HG03469 (cell line): Measurements from ENCODE around the gene OR6P1.

Experiments used
- ATAC-seq: cut with Tn5 transposase; IDR thresholded peaks from one replicate; pipeline ENCODE4 v1.9.1; 2021; ENCODE audit warnings: mild to moderate bottlenecking, moderate library complexity, moderate number of reproducible peaks; ENCODE audit not compliant: unreplicated experiment

Gene OR6P1

GRCh38 chr1:158570480-158570879 lies at the start of gene OR6P1:
OR6P1 (minus strand) TSS chr1:158570580; CDS start chr1:158563604, 6,976 bp downstream.
- no peak for ATAC-seq

- no peak for ATAC-seq
Measured at GRCh38 chr1:158613764-158614163, 43.4 kb upstream of the OR6P1 start.

- ATAC-seq = no peak
Measured at GRCh38 chr1:158611916-158612315, 41.5 kb upstream of the OR6P1 start.

- ATAC-seq = no peak
Measured at GRCh38 chr1:158607296-158607695, 36.9 kb upstream of the OR6P1 start.

DNA sequence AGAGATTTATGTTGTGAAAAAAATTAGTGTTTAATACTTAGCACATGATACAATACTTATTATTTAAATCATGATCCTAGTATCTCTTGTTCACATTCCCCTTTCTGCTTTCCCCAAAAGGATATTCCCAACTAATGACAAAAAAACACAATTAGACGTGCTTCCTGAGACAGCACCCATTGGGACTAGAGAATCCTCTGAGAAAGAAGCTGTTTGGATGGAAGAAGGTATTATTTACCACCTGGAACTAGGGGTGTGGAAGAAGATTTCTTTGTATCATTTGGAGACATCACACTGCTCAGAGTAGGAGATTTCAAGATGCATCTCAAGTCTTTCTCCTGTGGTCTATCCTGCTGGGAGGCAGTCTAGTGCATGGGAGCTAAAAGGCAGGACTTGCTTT lies 34.6 kb upstream of the OR6P1 start, which contains the start of gene OR10Z1:
Gene OR10Z1 (plus strand): TSS at position 301 of the 400 bp plus-strand sequence. CDS start 1,171 bp downstream, outside the sequence.
- ATAC-seq = no peak

DNA sequence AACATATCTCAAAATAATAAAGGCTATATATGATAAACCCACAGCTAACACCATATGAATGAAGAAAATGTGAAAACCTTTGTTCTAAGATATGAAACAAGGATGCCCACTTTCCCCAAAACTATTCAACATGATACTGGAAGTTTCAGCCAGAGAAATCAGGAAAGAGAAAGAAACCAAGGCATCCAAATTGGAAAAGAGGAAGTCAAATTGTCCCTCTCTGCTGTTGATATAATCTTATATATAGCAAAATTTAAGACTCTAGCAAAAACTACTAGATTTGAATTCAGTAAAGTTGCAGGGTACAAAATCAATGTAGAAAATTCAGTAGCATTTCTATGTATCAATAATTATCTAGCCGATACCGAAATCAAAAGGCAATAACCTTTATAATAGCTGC lies 30.4 kb upstream of the OR6P1 start:
- ATAC-seq = no peak

GRCh38 chr1:158586942-158587341 lies 16.6 kb upstream of the OR6P1 start:
- no peak for ATAC-seq

DNA sequence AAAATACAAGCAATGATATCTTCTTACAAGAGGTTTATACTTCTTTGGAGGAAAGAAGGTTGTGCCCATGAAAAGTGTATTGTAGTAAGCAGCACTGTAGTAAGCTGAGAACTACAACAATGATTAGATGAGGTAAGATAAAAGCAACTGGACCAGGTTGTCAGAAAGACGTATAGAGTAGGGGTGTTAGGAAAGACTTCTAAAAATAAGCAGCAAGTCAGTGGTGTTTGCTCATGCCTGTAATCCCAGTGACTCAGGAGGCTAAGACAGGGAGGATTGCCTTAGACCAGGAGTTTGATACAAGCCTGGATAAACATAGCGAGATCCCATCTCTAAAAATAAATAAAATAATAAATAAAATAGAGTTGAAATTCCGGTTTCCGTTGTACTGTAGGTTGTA lies 13.6 kb upstream of the OR6P1 start:
- ATAC-seq = no peak

DNA sequence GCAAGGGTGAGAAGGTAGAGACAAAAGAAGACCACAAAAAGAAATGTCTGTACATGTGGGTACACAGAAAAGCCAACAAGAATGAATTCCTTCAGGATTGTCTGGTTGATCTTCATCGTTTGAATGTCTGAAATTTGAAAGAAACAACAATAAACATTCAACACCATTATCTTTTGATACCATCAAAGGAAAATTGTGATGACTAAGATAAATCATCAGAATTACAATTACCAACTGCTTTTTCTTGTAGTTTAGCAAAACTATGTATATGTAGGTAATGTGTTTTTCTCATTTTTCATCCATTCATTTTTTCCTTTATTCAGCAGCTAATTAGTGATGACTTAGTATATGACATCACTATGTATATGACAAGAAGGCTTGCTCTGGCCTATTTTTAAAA lies 9.4 kb upstream of the OR6P1 start, which contains the start of gene OR10X1:
Gene OR10X1 (minus strand): TSS at position 167 of the 400 bp plus-strand sequence. CDS start 0 bp downstream, at position 167.
- no peak for ATAC-seq

- ATAC-seq = no peak
Measured at GRCh38 chr1:158577561-158577960, 7.2 kb upstream of the OR6P1 start.

- ATAC-seq = no peak
Measured at GRCh38 chr1:158572226-158572625, 1.8 kb upstream of the OR6P1 start.

DNA sequence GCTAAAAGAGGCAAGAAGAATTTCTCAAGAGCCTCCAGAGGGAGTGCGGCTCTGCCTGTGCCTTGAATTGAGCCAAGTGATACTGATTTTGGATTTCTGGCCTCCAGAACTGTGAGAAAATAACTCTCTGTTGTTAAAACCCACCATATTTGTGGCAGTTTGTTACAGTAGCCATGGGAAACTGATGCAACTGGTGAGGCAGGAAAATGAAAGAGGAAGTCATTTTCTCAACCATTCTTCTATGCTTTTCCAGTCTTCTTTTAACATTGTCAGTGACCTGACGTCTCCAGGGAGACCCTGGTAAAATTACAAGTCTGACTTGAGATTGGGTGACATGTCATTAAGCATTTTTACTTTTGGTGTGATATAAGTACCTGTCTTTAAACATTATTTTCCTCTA lies 5.8 kb downstream of the OR6P1 start:
- ATAC-seq = no peak

DNA sequence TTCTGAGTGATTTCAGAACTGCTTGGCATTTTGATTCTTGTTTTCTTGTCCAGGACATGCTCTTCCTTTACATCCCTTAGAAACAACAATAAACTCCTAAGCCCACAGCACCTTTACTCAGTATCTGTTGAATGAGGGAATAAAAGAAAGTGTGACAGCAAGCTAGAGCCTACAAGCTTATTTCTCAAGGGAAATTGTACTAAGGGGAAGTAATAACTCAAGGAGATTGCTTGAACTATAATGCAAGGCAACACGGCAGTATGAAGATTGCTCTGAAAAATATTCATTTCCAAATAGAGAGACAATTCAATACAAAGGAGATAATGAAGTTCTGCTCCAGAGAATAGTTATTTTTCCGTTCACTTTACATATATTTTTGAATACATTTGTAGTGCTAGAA lies 6.5 kb downstream of the OR6P1 start:
- ATAC-seq = no peak

DNA sequence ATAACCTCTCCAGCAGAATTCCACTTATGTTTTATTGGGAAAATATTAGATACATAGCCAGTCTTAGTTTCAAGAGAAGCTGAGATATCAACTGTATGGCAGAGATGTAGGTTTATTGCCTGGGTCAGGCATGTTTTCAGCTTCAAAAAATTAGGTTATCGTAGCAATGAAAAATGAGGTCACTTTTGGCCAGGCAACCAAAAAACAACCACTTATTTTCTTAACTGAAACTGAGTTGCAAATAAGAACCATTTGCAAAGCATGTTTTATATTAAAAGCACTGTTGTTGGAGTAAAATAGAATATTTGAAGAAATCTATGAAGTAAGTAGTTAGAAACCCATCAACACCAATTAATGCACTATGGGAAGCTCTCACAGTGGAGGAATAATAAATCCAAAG lies 10.7 kb downstream of the OR6P1 start:
- ATAC-seq = no peak

DNA sequence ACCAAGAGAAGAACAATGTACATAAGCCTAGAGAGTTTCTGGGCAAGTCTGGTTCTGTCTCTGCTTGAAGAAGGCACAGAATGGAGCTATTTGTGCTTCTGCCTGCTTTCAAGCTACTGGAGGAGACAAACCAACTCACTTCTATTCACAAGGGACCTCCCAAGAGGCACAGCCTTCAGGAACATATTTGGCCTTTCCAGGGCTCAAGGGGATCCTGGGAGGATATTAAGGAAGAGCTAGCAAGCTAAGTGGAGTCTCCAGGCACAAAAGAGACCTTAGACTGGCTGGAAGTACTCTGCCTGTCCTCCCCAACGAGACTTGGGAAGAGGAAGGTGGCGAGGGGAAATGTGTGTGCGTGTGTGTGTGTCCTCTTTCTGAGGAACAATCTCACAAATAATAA lies 16.0 kb downstream of the OR6P1 start, which contains the start of gene OR6Y1:
Gene OR6Y1 (minus strand): TSS at position 54 of the 400 bp plus-strand sequence. CDS start 6,300 bp downstream, outside the sequence.
- ATAC-seq = no peak

- no peak for ATAC-seq
Measured at GRCh38 chr1:158552296-158552695, 18.1 kb downstream of the OR6P1 start.

DNA sequence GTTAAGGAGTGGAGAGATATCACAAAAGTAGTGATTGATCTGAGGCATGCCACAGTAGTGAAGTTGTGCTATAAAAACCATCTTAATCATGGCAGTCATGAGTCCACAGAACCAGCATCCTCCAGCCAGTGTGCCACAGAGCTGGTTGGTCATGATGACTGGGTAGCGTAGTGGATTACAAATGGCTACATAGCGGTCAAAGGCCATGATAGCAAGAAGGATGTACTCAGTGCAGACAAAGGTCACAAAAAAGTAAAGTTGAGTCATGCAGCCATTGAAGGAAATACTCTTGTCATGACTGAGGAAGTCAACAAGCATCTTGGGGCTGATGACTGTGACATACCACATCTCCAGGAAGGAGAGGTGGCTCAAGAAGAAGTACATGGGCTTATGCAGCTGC lies 22.8 kb downstream of the OR6P1 start:
- ATAC-seq = no peak

DNA sequence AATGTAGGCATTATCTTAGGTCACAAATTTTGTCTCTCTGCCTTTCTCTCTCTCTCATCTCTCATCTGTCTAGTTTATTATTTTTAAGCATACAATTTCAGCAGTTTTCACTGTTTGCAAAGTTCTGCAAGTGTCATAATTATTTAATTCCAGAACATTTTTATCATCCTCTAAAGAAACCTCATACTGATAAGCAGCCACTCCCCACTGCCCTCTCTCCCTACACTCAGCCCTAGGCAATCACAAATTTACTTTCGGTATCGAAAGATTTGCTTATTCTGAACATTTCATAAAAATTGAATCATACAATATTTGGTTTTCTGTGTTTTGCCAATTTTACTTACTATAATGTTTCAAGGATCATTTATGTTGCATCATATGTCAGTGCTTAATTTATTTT lies 32.8 kb downstream of the OR6P1 start:
- no peak for ATAC-seq

DNA sequence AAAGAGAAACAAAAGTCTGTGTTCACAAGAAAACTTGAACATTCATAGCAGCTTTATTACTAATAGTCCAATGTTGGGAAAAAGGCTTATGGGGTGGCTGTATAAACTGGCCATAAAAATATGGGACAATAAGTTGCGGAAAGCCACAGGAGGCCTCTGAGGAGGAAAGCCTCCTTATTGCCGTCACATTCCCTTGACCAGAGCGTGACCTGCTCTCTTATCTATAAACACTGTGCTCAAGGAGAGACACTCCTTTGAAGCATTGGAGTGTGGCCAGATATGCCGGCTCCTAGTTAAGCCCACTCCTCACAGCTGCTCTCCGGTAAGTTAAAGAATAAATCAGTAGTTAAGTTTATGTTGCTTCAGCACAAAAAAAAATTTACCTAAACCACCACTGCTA lies 35.9 kb downstream of the OR6P1 start:
- no peak for ATAC-seq

DNA sequence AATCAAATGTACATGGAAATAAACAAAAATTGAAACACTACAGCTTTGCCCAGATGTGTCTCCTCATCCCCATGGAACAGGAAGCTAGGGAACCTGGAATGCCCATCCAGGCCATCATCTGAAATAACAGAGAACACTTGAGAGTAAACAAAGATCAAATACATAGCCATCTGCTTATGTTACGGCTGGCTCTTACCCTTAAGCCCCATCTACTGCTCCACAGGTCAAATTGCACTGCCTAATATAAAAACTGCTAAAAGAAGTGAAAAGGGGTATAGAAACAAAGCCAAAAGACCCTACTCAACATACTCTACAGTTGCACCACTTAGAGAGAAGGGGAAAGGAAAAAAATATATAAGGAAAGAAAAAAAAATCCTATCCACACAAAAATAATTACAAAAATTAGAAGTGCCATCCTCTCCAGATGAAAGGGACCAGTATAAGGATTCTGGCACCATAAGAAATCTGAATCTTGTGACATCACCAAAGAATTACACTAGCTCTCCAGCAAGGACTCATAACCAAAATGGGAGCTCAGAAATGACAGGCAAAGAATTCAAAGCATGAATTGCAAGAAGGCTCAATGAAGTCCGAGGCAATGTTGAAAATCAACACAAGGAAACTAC lies 43.1 kb downstream of the OR6P1 start:
- ATAC-seq = no peak

DNA sequence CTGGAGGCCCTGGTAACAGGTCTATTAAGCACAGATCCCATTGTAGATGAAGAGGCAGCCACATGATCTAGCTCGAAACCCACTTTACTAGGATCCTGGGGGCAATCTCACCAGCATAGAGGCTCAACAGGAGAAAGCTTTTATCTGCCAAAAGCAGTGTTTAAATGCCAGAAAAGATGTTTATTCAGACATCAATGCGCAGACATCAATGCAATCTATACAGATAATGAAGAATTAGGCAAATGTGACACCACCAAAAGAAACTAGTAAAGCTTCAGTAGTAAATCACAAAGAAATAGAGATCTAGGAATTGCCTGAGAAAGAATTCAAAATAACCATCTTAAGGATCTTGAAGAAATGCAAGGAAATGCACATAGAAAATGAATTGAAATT lies 48.7 kb downstream of the OR6P1 start:
- ATAC-seq = no peak

DNA sequence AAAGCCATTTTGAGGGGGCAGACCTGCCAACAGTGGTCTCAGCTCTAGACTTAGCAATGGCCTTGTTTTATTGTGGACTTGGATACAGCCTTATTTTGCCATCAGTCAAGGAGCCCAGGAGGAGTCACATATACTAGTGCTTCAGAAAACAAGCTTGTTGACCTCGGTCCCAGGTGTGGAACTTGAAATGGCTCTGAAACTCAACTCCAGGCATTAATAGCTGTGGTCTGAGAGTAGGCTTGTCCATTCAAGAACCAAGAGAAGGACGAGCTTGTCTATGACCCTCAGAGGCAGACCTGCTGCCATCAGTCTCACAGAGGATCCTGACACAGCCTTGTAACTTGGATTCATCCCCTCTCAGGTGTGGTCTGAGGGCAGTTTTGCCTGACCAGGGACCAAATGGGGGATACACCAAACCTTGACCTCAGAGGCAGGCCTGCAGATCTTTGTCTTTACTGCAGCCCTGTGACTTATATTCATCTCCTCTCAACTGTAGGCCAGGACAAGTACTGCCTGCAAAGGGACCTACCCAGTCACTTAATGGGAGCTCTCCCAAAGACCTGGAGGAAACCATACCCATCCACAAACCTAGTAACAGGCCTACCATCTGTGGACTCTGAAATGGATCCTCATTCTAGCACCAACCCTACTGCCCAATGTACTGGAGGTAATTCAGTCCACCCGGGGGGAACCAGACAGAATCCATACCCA lies 49.3 kb downstream of the OR6P1 start:
- no peak for ATAC-seq
